ENCODE results near the gene PACRG.

PACRG gene

DNA sequence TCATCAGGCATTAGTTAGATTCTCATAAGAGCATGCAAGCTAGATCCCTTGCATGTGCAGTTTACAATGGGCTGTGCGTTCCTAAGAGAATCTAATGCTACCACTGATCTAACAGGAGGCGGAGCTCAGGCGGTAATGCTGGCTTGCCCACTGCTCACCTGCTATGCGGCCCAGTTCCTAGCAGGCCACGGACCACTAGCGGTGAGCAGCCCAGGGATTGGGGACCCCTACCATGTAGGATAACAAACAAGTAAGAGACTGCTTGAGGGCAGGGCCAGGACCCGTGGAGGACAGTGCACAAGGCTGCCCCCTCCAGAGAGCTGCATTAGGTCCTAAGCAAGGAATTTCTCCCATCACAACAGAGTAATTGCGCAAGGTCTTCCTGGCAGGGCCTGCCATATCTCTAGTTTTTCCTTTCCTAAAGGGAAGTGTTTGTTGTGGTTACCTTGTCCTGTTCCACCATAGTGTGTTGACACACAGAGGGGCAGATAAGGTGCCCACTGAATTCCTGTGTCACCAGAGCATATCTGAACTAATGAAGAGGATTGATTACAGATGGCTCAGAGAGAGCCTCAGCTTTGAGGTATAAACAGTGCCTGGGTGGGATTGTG, 58.0 kb downstream of the PACRG start:
- no peak for DNase-seq

DNA sequence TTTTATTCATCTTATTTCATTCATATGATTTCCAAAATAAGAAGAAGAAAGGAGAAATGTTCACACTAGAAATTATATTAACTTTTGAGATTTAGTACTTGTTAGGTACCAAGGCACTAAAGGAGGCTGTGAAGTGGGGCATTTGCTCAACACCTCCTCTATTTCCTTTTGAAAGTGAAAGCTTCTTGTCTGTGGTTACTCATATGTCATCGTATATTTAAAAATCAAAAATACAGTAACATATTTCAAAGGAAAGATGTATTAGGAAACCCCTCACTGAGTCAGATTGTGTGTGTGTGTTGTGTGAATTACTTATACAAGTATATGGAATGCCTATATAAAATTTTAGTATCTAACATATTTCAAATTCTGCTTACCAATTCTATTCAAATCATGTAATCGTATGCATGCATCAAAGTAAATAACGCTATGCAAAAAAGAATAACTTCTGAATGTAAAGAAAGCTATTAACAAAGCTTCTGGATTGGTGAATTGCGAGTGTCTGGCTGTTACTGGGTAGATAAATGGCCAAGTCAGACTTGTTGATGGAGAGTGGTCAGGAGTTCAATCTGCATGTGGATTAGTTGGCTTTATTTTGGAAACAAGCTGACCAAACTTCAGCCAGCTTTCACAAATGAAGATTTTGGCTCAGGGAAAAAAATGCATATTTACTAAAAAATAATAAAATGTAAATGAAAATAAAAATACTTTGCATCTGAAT, 70.9 kb downstream of the PACRG start:
- DNase-seq: no peak

DNA sequence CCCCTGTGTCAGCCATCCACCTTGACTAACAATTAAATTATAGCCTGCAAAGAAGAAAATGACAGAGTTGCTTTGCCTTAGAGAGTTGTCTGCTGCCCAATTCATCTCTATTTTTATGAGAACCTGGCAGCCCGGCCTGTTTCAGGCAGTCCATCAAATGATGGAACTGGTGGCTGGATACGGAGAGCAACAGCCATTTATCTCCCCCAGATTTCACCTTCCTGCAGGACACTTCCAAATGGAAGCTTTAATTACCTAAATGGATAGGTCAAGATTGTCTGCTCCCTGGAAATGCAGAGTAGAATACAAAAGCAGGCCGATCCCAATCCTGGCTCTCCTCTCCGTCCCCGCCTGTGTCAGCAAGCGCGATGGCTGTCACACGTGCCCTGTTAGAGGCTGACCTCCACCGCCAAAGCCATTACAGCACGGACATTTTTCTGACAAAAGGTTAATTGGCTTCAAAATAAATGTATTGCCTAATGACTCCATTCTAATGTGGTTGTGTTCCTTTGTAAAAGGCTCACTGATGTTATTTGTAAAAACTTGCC, 86.7 kb downstream of the PACRG start:
- DNase-seq: no peak

DNA sequence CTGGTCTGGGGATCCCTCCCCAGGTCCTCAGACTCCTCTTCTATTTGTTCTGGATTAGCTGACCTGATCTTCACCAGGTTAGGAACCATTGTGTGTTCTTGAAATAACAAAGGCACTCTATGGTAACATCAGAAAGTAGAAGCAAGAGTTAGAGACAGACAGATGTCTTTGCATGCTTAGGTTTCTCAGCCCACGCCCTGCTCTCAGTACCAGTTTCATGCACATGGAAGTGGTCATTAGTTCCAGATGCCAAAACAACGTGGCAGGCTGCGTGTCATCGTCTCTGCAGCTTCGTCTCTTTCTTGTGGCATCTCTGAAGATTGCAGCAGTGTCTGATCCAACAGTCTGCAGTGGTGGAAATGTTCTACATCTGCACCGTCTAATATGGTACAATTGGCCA, 89.4 kb downstream of the PACRG start:
- DNase-seq: no peak

- no peak for DNase-seq
Measured at GRCh38 chr6:162819284-162819683, 91.5 kb downstream of the PACRG start.

DNA sequence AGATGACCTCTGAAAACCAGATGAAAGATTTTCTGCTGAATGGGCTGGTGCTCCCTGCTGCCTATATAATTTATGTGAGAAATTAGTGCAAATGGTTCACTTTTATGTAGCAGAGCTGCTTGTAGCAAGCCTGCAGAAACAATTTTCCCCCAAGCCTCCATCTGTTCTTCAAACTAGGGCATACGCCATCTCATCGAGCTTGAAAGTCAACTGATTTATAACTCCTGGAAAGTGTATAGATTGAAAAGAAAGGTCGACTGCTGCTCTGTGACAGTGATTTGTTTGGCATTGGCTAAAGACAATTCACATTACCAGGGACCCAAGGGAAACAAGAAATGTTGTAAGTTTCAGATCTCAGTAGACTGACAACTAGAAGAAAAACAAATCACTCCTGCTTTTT, 93.3 kb downstream of the PACRG start:
- DNase-seq: no peak

DNA sequence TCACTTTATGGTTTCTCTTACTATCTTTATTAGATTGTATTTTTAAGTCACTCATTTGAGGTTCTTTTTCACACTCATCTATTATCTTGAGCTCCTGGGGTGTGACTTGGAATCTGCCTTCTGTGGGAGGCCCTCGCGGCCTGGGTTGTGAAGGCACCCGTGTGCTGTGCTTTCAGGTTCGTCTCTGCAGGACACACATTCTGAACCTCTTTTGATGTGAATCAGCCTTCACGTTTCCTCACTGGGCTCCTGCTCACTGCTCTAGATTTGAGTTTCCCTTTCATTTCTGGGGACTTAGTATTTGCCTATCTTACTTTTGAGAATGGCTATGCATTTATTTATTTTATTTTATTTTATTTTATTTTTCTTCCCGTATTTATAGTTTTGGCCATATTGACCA, 97.8 kb downstream of the PACRG start:
- no peak for DNase-seq

DNA sequence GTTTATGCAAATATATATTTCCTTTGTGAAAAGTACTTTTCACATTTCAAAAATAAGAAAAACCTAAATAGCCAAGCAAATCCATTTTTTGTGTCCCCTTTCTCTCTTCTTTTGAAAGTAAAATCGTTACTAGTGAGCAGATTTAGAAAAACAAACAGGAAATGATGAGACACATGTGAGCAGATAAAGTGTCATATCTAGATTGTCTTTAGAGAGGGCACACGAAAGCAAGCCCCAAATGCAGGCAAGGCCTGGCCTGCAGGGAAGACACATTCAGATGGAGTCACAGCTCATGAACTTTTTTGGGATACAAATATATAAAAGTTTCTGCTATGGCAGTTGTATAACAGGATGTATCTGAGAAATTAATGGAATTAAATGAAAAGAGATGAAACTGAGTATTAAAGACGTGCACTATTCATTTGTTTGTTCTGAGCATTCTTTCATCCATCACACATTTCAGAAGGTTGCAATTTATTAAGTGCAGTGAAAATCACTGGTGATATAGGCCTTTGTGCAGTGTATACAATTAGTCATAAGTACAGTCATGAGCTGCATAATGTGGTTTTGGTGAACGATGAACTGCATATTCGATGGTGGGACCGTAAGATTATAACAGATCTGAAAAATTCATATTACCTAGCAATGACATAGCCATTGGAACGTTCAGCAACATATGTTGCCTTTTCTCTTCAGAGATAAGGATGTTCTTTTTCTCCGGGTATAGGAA, 101.4 kb downstream of the PACRG start:
- no peak for DNase-seq

DNA sequence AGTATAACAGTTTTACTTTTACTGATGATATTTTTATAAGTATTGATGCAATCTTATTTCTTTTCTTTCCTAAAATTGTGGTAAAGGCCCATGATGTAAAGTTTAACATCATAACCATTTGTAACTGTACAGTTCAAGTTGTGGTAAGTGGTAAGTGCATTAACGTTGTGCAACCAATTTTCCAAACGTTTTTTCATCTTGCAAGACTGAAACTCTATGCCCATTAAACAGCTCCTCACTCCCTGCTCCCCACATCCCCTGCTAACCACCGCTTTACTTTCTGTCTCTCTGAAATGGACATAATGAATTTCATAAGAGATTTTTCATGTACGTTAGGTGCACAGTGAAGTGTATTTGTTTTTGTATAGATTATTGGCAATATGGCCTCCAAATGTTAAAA, 106.0 kb downstream of the PACRG start:
- DNase-seq: no peak

GRCh38 chr6:162845972-162846371, 118.2 kb downstream of the PACRG start:
- DNase-seq: no peak

DNA sequence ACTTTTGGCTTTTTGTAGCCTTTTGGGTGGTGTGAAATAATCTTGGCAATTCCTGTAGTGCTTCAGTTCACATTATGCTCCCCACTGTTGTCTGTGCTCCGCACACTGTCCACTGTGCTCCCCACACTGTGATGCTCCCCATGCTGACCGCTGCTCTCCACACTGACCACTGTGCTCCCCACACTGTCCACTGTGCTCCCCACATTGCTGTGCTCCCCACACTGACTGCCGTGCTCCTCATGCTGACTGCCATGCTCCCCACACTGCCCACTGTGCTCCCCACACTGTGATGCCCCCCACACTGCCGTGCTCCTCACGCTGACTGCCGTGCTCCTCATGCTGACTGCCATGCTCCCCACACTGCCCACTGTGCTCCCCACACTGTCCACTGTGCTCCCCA, 118.9 kb downstream of the PACRG start:
- DNase-seq: no peak

DNA sequence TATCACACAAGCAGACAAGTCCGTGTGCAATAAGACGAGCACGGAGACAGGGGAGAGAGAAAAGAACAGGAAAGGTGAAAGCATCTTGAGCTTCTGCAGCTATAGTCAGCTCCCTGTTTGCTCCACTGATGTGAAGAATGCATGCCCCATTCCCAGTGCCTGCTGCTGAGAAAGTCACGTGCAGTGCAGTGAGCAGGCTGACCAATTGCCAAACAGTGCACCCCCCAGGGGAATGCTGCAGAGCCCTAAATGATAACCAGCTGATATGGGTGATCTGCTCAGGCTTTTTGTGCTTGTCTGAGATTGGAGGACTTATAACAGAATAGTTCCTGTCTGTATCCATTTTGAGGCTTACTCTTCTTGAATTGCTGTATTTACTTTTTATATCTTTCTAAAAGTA, 121.5 kb downstream of the PACRG start:
- DNase-seq: no peak

DNA sequence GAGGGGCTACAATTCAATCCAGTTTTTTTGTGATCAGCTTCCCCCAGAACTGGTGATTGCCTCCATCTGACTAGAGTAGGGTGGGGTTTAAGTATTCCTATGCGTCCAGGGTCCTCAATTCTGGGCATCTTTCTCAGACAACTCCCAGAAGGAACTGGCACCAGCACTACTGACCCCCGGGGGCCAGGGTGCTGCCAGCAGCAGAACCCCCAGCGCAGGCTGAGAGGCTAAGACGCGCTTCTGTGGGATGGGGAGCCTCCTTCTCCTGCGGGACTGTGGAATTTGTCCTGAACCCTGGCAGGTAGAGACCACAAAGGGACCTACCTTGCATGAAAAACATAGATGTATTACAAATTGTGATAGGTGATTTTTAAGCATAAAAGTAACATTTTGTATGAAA, 124.4 kb downstream of the PACRG start:
- no peak for DNase-seq

GRCh38 chr6:162852840-162853577, 125.2 kb downstream of the PACRG start:
- no peak for DNase-seq

DNA sequence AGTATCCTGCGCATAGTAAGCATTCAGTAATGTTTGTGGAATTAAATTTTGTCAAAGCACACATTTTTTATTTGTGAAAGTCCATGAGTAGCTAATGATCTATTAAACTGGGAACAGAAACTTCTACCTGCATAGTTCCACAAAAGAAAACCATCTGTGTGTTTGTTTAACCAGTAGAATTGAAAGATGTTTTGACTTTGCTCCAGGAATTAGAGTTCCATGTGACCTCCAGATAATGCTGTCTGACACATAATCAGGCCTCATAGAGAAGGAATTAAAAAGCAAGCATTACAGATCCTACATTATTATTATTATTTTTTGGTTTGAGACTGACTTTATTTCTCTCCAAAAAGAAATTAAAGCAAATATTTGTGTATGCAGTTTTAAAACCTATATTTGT, 126.5 kb downstream of the PACRG start:
- no peak for DNase-seq

DNA sequence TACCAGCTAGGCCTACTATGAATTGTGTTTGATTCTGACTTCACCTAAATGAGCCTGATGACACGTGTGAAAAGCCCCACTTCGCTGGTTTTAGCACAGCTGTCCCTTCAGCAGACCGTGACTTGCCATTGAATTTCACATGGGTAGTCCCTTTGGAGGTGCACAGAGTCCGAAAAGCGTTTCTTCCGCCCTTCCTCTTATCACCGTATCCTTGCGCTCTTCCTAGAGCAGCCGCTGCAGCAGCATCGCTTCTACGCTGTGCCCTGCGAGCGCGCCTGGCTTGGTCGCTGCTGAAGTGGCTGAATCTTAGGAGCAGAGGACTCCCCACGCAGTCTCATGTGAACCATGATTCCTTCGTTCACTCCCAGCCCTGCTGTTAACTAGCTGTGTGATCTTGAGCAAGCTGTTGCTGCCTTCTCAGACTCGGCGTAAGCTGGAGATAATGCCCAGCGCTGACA, 127.0 kb downstream of the PACRG start:
- DNase-seq: no peak

- DNase-seq: no peak
Measured at GRCh38 chr6:162856885-162857284, 129.1 kb downstream of the PACRG start.

GRCh38 chr6:162857326-162857725, 129.6 kb downstream of the PACRG start:
- DNase-seq: no peak

DNA sequence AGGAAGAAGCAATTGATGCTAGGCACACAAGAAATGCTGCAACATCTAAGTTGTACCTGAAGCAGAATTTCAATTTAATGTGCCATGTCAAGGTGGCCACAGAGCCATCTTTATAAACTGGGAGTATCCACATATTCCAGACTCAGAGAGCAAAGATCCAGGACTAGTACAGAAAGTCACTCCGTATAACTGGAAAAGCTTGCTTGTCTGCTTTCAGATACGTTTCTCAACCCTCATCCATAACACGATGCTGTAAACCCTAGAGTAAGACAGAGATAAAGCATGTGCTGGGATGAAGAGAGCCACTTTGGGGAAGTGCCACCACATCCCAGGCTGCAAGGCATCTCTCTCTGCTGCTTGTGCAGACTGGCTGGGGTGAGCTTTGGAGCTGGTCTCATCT, 134.7 kb downstream of the PACRG start:
- no peak for DNase-seq

DNA sequence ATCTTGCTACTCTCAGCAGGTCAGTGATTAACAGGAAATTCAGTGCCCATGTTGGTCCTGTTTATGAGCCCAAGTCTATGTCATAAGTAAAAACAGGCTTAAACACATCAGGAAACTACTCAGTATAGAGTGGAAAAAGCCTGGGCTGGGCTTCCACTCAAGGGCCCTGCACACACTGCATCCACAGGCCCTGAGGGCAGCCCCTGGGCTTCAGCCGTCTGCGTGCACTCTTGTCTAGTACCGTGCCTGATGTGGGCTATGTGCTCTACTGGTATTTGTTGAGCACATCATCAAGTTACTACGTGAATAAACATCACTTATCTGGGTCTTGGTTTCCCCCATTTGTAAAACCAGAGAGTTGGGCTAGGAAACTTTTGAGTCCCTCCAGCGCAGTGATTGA, 135.2 kb downstream of the PACRG start:
- no peak for DNase-seq

DNA sequence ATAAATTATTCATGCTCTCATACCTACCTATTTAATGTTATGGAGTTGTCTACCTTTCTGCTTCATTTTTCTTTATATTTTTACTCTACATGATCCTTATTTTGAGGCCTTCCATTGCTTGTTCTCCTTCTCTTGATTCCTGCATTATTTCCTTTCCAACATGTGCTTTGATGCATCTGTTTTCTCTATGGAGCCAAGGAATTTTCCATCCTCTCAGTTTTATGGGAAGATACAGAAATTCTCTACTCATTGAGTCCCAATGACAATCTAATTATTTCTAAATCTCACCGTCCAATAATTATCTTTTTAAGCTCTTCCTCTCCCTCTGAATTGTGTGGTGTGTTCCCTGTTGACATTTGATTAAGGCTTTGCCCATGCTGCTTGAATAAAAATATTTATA, 136.0 kb downstream of the PACRG start:
- DNase-seq: no peak

- DNase-seq: no peak
Measured at GRCh38 chr6:162864911-162865310, 137.1 kb downstream of the PACRG start.

GRCh38 chr6:162866656-162867055, 138.9 kb downstream of the PACRG start:
- no peak for DNase-seq

All from effector CD4-positive, alpha-beta T cell (primary cell).